ENCODE measurements around the gene TNFRSF9. TPM values are rescaled to one million over a fixed set of nuclear protein-coding genes. Genes with fewer than 3 reads are reported as not detected.
"Not testable (repeated sequence)": the region's sequence is repeated elsewhere in the genome, so short reads cannot be mapped to it uniquely, and the experiment has no call there.

Gene TNFRSF9
- total and polyA plus RNA-seq, 8 donors: 0.06 to 0.58 (median 0.37) TPM; not detected in 3

DNA sequence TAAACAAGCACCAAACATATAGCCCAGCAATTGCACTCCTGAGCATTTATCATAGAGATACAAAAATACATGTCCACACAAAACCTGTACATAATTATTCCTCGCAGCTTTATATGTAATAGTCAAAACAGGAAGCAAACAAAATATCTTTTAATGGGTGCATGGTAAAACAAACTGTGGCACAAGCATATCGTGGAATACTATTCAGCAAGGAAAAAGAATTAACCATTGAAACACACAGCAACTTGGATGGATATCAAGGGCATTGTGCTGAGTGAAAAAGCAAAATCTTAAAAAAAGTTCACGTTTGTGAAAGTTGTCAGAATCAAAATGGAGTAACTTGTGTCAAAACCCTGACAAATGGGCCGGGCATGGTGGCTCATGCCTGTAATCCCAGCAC lies 12.4 kb downstream of the TNFRSF9 start:
- intact Hi-C loops (cut with DNase I; ENCODE audit: low total_unique reads): no loop called here
- 87 to 93% (median 89%) methylated on average over 4 of the region's 4 CpGs for WGBS, 5 donors
- TF ChIP-seq POLR2A (IDR thresholded peaks at IDR 0.05) (no peak), EP300 (IDR thresholded peaks at IDR 0.05) (no peak), POLR2AphosphoS5 (IDR thresholded peaks at IDR 0.05) (no peak)
- TF ChIP-seq, protein P1, sequence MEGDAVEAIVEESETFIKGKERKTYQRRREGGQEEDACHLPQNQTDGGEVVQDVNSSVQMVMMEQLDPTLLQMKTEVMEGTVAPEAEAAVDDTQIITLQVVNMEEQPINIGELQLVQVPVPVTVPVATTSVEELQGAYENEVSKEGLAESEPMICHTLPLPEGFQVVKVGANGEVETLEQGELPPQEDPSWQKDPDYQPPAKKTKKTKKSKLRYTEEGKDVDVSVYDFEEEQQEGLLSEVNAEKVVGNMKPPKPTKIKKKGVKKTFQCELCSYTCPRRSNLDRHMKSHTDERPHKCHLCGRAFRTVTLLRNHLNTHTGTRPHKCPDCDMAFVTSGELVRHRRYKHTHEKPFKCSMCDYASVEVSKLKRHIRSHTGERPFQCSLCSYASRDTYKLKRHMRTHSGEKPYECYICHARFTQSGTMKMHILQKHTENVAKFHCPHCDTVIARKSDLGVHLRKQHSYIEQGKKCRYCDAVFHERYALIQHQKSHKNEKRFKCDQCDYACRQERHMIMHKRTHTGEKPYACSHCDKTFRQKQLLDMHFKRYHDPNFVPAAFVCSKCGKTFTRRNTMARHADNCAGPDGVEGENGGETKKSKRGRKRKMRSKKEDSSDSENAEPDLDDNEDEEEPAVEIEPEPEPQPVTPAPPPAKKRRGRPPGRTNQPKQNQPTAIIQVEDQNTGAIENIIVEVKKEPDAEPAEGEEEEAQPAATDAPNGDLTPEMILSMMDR (IDR thresholded peaks at IDR 0.05): no peak
- no peaks in the 10 kb centered on the region for H3K9me3 ChIP-seq
- H3K4me1 ChIP-seq: no peaks in the 10 kb centered on the region
- DNase-seq: no peak
- H3K27ac ChIP-seq: no peak overlapping the region
- no peaks in the 10 kb centered on the region for H3K36me3 ChIP-seq
- peaks cover 0 to 56% (median 25%) of the 10 kb centered on the region in 3 donors for H3K27me3 ChIP-seq
- no peak overlapping the region for H3K4me3 ChIP-seq

DNA sequence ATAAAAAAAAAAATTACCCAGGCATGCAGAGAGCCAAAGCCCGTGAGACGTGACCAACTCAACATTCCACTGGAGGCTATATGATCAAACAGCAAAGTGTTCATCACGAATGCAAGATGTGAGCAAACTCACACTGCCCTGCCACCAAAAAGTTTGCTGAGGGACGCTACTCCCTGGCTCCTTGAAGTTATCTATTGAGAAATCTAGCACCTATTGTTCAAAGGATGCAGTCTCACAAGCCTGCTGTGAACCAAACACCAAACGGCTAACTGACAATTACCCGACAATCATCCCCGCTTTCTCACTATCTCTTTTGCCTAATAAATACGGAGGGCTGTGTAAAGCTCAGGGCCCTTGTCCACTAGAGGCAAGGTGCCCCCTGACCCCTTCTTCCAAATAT lies 13.6 kb downstream of the TNFRSF9 start:
- H3K4me1 ChIP-seq; DNase-seq; H3K4me3 ChIP-seq; H3K9me3 ChIP-seq; H3K36me3 ChIP-seq; intact Hi-C loops (cut with DNase I; ENCODE audit: low total_unique reads); H3K27ac ChIP-seq: not testable (repeated sequence)
- WGBS, 5 donors: 35 to 47% (median 40%) methylated on average over 8 of the region's 8 CpGs
- peaks cover 0 to 48% (median 25%) of the 10 kb centered on the region in 3 donors for H3K27me3 ChIP-seq

DNA sequence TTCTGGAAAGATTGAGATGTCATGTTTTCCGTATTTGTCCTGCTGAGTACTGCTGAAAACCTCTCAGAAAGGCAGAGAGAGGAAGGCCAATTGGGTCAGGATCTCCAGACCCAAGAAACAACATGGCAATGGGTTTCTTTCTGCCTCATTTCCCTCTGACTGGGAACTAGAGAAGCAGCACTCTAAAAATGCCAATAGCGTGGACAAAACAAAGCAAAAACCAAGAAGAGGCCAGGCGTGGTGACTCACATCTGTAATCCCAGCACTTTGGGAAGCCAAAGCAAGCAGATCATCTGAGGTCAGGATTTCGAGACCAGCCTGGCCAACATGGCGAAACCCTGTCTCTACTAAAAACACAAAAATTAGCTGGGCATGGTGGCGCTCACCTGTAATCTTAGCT lies 18.3 kb downstream of the TNFRSF9 start:
- Histone ChIP-seq H3K9me3 (no peaks in the 10 kb centered on the region), H3K4me1 (no peaks in the 10 kb centered on the region), H3K36me3 (no peaks in the 10 kb centered on the region), H3K27me3 (peaks cover 0 to 29% (median 12%) of the 10 kb centered on the region in 3 donors), H3K27ac (no peak overlapping the region), H3K4me3 (no peak overlapping the region)
- intact Hi-C loops (cut with DNase I; ENCODE audit: low total_unique reads): no loop called here
- DNase-seq: no peak
- 81 to 87% (median 83%) methylated on average over 6 of the region's 6 CpGs for WGBS, 5 donors
- TF ChIP-seq, protein P1 (IDR thresholded peaks at IDR 0.05): no peak
- no peak for TF ChIP-seq POLR2A (IDR thresholded peaks at IDR 0.05)
- TF ChIP-seq EP300 (IDR thresholded peaks at IDR 0.05): no peak
- TF ChIP-seq POLR2AphosphoS5 (IDR thresholded peaks at IDR 0.05): no peak

DNA sequence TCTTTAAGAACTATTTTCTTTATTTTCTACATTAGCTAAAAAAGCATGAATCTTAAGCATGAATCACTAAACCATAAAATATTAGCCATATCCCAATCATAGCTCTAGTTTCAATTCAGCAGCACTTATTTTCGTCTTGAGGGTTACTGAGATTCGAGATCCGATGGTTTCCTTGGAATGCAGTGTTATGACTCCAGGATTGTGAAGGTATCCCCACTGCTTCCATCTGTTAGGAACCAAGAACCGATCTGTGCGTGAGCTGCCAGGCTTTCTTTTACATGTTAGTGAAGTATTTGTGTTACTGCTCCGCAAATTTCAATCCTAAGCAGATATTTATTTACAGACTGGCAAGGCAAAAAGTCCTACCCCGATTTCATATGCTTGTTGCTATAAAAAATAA lies 18.8 kb downstream of the TNFRSF9 start:
- no peaks in the 10 kb centered on the region for H3K4me1 ChIP-seq
- no peaks in the 10 kb centered on the region for H3K36me3 ChIP-seq
- no peak overlapping the region for H3K27ac ChIP-seq
- TF ChIP-seq POLR2AphosphoS5 (IDR thresholded peaks at IDR 0.05) (no peak), POLR2A (IDR thresholded peaks at IDR 0.05) (no peak), EP300 (IDR thresholded peaks at IDR 0.05) (no peak)
- TF ChIP-seq, protein P1 (IDR thresholded peaks at IDR 0.05): no peak
- 82 to 90% (median 88%) methylated on average over 7 of the region's 7 CpGs for WGBS, 5 donors
- no peak for DNase-seq
- no peak overlapping the region for H3K4me3 ChIP-seq
- intact Hi-C loops (cut with DNase I; ENCODE audit: low total_unique reads): no loop called here
- peaks cover 0 to 24% (median 8%) of the 10 kb centered on the region in 3 donors for H3K27me3 ChIP-seq
- no peaks in the 10 kb centered on the region for H3K9me3 ChIP-seq

DNA sequence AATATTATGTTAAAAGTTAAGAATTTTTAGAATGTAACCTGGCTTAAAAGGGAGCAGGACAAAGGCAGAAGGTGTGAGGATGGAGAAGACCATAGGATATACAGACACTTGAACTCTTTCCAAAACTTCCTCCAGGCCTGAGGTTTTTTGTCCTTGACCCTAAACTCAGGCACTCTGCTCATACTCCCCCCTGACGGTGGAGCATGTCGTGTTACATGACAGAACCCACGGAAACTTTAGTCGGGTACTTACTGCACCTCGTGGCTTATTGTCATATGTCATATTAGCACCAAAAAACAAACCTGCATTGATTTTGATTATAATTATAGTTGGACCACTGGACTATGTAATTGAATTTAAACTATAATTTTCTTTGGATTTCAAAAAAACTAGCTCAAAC lies 20.8 kb downstream of the TNFRSF9 start:
- no peaks in the 10 kb centered on the region for H3K9me3 ChIP-seq
- DNase-seq: no peak
- TF ChIP-seq POLR2A (IDR thresholded peaks at IDR 0.05) (no peak), POLR2AphosphoS5 (IDR thresholded peaks at IDR 0.05) (no peak), EP300 (IDR thresholded peaks at IDR 0.05) (no peak)
- TF ChIP-seq, protein P1 (IDR thresholded peaks at IDR 0.05): no peak
- WGBS, 5 donors: 77 to 89% (median 82%) methylated on average over 5 of the region's 5 CpGs
- peaks cover 0 to 5% (median 0%) of the 10 kb centered on the region in 3 donors for H3K27me3 ChIP-seq
- intact Hi-C loops (cut with DNase I; ENCODE audit: low total_unique reads): no loop called here
- H3K4me1 ChIP-seq: no peaks in the 10 kb centered on the region
- H3K4me3 ChIP-seq: no peak overlapping the region
- H3K27ac ChIP-seq: no peak overlapping the region
- H3K36me3 ChIP-seq: no peaks in the 10 kb centered on the region

DNA sequence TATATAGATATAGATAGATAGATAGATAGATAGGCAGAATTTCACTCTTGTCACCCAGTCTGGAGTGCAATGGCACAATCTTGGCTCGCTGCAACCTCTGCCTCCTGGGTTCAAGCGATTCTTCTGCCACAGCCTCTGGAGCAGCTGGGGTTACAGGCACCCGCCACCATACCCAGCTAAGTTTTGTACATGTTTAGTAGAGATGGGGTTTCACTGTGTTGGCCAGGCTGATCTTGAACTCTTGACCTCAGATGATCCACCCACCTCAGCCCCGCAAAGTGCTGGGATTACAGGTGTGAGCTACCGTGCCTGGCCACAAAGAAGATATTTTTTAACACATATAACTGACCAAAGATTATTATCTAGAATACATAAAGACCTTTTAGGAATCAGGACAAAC lies 22.7 kb downstream of the TNFRSF9 start:
- H3K36me3 ChIP-seq; H3K9me3 ChIP-seq; DNase-seq; H3K27ac ChIP-seq; intact Hi-C loops (cut with DNase I; ENCODE audit: low total_unique reads); H3K4me1 ChIP-seq; H3K4me3 ChIP-seq: not testable (repeated sequence)
- 73 to 77% (median 74%) methylated on average over 5 of the region's 5 CpGs for WGBS, 5 donors
- H3K27me3 ChIP-seq: peaks cover 0 to 15% (median 0%) of the 10 kb centered on the region in 3 donors

All from stomach (tissue), 9 donors.